ENCODE data around the gene DNAJC4. TPM values are rescaled to one million over a fixed set of nuclear protein-coding genes. Genes with fewer than 3 reads are reported as not detected.

DNAJC4 gene
- total RNA-seq, 6 experiments from 2014 or later, result 21.7 to 29.5 (median 23.2) TPM

- Mint-ChIP-seq H3K4me3 (no peak overlapping the region), H3K36me3 (ENCODE audit: low read depth) (peaks cover 6% of the 10 kb centered on the region; the same call in 1 of the 2 replicates), H3K27ac (no peak overlapping the region), H3K9me3 (no peaks in the 10 kb centered on the region), H3K4me1 (ENCODE audit: low read depth) (peaks cover 16% of the 10 kb centered on the region), H3K27me3 (ENCODE audit: insufficient read depth) (no peaks in the 10 kb centered on the region; the same call in none of the 2 replicates)
- TF ChIP-seq CTCF (IDR thresholded peaks at IDR 0.05), result no peak
- no peak for DNase-seq
These were observed 10.6 kb upstream of the DNAJC4 start for GRCh38 chr11:64219755-64220154.

GRCh38 chr11:64220271-64220670 is 10.1 kb upstream of the DNAJC4 start:
- DNase-seq, result no peak
- Mint-ChIP-seq H3K36me3 (ENCODE audit: low read depth) (peaks cover under 1% of the 10 kb centered on the region), H3K4me1 (ENCODE audit: low read depth) (peaks cover 16% of the 10 kb centered on the region), H3K27ac (no peak overlapping the region), H3K9me3 (no peaks in the 10 kb centered on the region), H3K27me3 (ENCODE audit: insufficient read depth) (no peaks in the 10 kb centered on the region; the same call in 1 of the 2 replicates), H3K4me3 (no peak overlapping the region)
- no peak for TF ChIP-seq CTCF (IDR thresholded peaks at IDR 0.05)

GRCh38 chr11:64220798-64221197 is 9.6 kb upstream of the DNAJC4 start:
- no peak for TF ChIP-seq CTCF (IDR thresholded peaks at IDR 0.05)
- no peaks in the 10 kb centered on the region; the same call in 1 of the 2 replicates for H3K27me3 Mint-ChIP-seq (ENCODE audit: insufficient read depth)
- H3K4me3 Mint-ChIP-seq, result no peak overlapping the region
- peaks cover 13% of the 10 kb centered on the region for H3K4me1 Mint-ChIP-seq (ENCODE audit: low read depth)
- DNase-seq, result no peak
- H3K9me3 Mint-ChIP-seq, result no peaks in the 10 kb centered on the region
- no peak overlapping the region for H3K27ac Mint-ChIP-seq
- H3K36me3 Mint-ChIP-seq (ENCODE audit: low read depth), result no peaks in the 10 kb centered on the region; the same call in 1 of the 2 replicates

- no peaks in the 10 kb centered on the region for H3K9me3 Mint-ChIP-seq
- H3K27me3 Mint-ChIP-seq (ENCODE audit: insufficient read depth), result no peaks in the 10 kb centered on the region; the same call in 1 of the 2 replicates
- H3K4me3 Mint-ChIP-seq, result no peak overlapping the region
- DNase-seq, result no peak
- no peak for TF ChIP-seq CTCF (IDR thresholded peaks at IDR 0.05)
- no peaks in the 10 kb centered on the region; the same call in 1 of the 2 replicates for H3K36me3 Mint-ChIP-seq (ENCODE audit: low read depth)
- H3K4me1 Mint-ChIP-seq (ENCODE audit: low read depth), result peaks cover 23% of the 10 kb centered on the region
- H3K27ac Mint-ChIP-seq, result no peak overlapping the region
These were observed 7.7 kb upstream of the DNAJC4 start for GRCh38 chr11:64222651-64223000.

- Mint-ChIP-seq H3K4me1 (ENCODE audit: low read depth) (peaks cover 25% of the 10 kb centered on the region), H3K9me3 (no peaks in the 10 kb centered on the region), H3K36me3 (ENCODE audit: low read depth) (no peaks in the 10 kb centered on the region; the same call in 1 of the 2 replicates), H3K4me3 (no peak overlapping the region), H3K27ac (no peak overlapping the region), H3K27me3 (ENCODE audit: insufficient read depth) (no peaks in the 10 kb centered on the region; the same call in 1 of the 2 replicates)
- no peak for DNase-seq
- no peak for TF ChIP-seq CTCF (IDR thresholded peaks at IDR 0.05)
These were observed 7.2 kb upstream of the DNAJC4 start for GRCh38 chr11:64223001-64223651.
